GM20000 (cell line): ENCODE measurements around the gene AKT3.

Experiments
- DNase-seq: peaks from one replicate; pipeline ENCODE4 v3.0.0; 2012; ENCODE audit warnings: low spot score
- CTCF ChIP-seq: IDR thresholded peaks from 2 replicates; pipeline ENCODE4 v1.5.1; 2012; ENCODE audit warnings: mild to moderate bottlenecking, control low read depth; ENCODE audit errors: extremely low read depth, missing control alignments

The AKT3 gene

GRCh38 chr1:243441601-243442000, 408.4 kb downstream of the AKT3 start:
- no peak for DNase-seq
- no peak for TF ChIP-seq CTCF

GRCh38 chr1:243440406-243440805, 409.6 kb downstream of the AKT3 start:
- no peak for TF ChIP-seq CTCF
- no peak for DNase-seq

GRCh38 chr1:243438815-243439214, 411.2 kb downstream of the AKT3 start:
- no peak for TF ChIP-seq CTCF
- no peak for DNase-seq
